ENCODE measurements around the gene MELTF. TPM values are rescaled to one million over a fixed set of nuclear protein-coding genes. Genes with fewer than 3 reads are reported as not detected.
A peak's percentile ranks its signal among the peaks of the same experiment; 100 is the strongest.

MELTF gene
- total and polyA plus RNA-seq, 2 experiments from 2014 or later = 0.86 to 1.1 TPM

DNA sequence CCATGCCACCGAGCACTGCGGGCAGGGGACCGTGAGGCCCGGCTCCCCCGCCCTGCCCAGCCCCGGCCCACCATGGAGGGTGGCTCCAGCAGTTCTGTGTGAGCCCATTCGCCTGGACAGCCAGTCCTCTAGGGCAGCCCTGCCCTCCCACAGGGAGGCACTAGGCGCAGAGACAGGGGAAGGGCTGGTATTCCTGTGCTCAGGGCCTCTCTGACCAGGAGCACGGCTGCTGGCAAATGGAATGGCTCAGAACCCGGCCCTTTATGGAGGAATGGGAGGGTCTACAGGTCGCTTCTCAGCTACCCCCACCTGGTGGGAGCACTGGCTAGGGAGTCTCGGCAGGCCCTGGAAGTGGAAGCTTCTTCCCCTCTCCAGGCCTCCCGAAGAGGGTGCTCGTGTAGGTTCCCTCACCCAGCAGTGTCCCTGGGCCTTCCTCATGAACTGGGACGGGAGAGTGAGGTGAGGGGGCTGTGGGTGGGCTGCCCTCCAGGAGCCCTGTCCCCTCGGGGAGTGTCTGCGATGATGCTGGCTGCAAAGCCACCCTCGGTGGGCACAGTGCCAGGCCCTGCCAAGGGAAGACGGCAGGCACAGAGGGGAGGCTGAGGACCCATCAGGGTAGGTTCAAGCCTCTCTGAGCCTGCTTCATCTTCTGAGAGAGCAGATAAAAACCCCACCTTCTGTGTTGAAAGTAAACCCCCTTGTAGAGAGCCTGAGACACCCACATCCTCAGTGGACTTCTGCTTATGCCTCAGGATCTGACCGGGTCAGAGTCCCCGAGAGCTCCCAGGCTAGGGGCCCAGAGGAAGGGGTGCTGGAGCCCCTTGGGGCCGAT lies 1.5 kb downstream of the MELTF start:
- H3K9me3 ChIP-seq (ENCODE audit: low read depth) = no peaks in the 10 kb centered on the region
- WGBS, 2 experiments (ENCODE audit: low coverage in 1 of 2, low lambda C conversion rate in 2 of 2, missing lambda C conversion rate in 2 of 2) = 78 to 84% methylated on average over 14 to 22 of the region's 22 CpGs
- H3K4me3 ChIP-seq = no peak overlapping the region
- DNase-seq = no peak
- no peaks in the 10 kb centered on the region for H3K79me2 ChIP-seq (ENCODE audit: insufficient read depth)
- H3K4me1 ChIP-seq (ENCODE audit: insufficient read depth) = peaks cover 12% of the 10 kb centered on the region
- no peak for TF ChIP-seq EZH2phosphoT487 (IDR thresholded peaks at IDR 0.05; ENCODE audit: insufficient read depth, low read depth)
- TF ChIP-seq EZH2 (IDR thresholded peaks at IDR 0.05; ENCODE audit: insufficient read depth, poor library complexity, severe bottlenecking) = no peak
- H3K36me3 ChIP-seq (ENCODE audit: low read depth) = no peaks in the 10 kb centered on the region
- no peak overlapping the region for H3K9ac ChIP-seq
- H3K27ac ChIP-seq = no peak overlapping the region
- no peak overlapping the region for H2AFZ ChIP-seq
- peaks cover 21% of the 10 kb centered on the region for H3F3A ChIP-seq (ENCODE audit: insufficient read depth)
- peaks cover 6% of the 10 kb centered on the region; the same call in 1 of the 2 replicates for H3K27me3 ChIP-seq (replicated peaks; ENCODE audit: insufficient read depth)
- no peaks in the 10 kb centered on the region for H3K9me2 ChIP-seq (ENCODE audit: insufficient read depth)
- no peaks in the 10 kb centered on the region for H4K20me1 ChIP-seq (ENCODE audit: insufficient read depth)
- no peak overlapping the region for H3K4me2 ChIP-seq (ENCODE audit: unreplicated experiment)
- in situ Hi-C loops (cut with MboI) = no loop called here

DNA sequence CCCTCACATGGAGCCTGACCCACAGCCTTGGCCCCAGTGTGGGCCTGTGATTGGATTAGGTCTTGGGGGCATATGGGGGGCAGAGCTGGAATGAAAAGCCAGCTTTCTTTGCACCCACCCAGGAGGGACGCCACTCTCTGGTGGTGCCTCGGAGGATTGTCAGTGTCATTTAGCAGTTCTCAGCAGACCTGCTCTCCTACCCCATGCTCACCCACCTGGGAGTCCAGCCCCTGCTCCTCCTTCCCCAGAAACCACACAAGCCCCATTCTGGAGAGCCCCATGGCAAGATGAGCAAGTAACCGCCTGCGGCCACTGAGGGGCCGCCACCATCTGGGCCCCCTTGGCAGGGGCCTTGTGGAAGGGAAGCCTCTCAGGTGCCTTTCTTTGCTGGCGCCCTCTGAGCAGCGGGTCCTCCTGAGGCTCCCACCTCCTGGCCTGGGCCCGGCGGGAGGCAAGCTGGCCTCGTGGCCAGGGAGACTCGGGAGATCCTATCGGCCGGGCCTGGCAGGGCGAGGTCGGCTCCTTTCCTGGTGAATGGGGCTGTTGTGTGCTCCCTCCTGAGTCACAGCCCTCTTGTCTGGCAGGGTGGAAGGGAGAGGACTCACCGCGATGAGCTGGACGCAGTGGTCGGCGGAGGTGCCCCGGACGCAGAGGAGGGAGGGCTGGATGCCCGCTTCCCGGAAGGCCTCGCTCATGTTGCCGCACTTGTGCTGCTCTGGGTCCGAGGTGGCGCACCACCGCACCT lies 2.3 kb downstream of the MELTF start:
- Histone ChIP-seq H3K4me3 (no peak overlapping the region), H2AFZ (no peak overlapping the region), H3K4me2 (ENCODE audit: unreplicated experiment) (no peak overlapping the region), H3K9me3 (ENCODE audit: low read depth) (no peaks in the 10 kb centered on the region), H3K27me3 (replicated peaks; ENCODE audit: insufficient read depth) (peaks cover 10% of the 10 kb centered on the region; the same call in 1 of the 2 replicates), H3F3A (ENCODE audit: insufficient read depth) (peaks cover 18% of the 10 kb centered on the region), H3K36me3 (ENCODE audit: low read depth) (no peaks in the 10 kb centered on the region), H3K9me2 (ENCODE audit: insufficient read depth) (no peaks in the 10 kb centered on the region), H3K27ac (no peak overlapping the region), H3K4me1 (ENCODE audit: insufficient read depth) (peaks cover 12% of the 10 kb centered on the region), H3K79me2 (ENCODE audit: insufficient read depth) (no peaks in the 10 kb centered on the region), H3K9ac (no peak overlapping the region), H4K20me1 (ENCODE audit: insufficient read depth) (no peaks in the 10 kb centered on the region)
- peak; percentile 21 for DNase-seq
- 92 to 93% methylated on average over 15 to 29 of the region's 29 CpGs for WGBS, 2 experiments (ENCODE audit: low coverage in 1 of 2, low lambda C conversion rate in 2 of 2, missing lambda C conversion rate in 2 of 2)
- in situ Hi-C loops (cut with MboI) = no loop called here
- TF ChIP-seq EZH2 (IDR thresholded peaks at IDR 0.05; ENCODE audit: insufficient read depth, poor library complexity, severe bottlenecking) (no peak), EZH2phosphoT487 (IDR thresholded peaks at IDR 0.05; ENCODE audit: insufficient read depth, low read depth) (no peak)

DNA sequence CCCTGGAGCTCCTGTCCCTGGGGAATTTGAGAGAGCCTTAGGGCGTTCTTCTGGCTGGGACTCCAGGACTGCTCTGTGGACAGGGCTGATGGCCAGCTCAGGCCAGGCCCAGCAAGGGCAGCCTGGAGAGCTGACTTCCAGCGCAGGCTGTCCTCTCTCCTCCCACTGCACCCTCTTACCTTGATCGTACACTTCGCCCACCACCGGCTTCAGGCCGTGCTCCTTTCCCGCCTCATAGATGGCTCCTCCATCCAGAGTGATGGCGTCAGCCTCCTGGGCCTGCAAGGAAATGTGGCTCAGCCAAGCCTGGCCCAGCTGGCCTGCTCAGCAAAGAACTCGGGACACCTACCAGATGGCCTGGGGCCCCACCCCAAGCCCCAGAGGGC lies 3.1 kb downstream of the MELTF start:
- Histone ChIP-seq H3K4me2 (ENCODE audit: unreplicated experiment) (no peak overlapping the region), H3F3A (ENCODE audit: insufficient read depth) (peaks cover 10% of the 10 kb centered on the region), H3K27ac (no peak overlapping the region), H3K79me2 (ENCODE audit: insufficient read depth) (no peaks in the 10 kb centered on the region), H2AFZ (no peak overlapping the region), H3K9ac (no peak overlapping the region), H3K9me2 (ENCODE audit: insufficient read depth) (no peaks in the 10 kb centered on the region), H3K36me3 (ENCODE audit: low read depth) (no peaks in the 10 kb centered on the region), H4K20me1 (ENCODE audit: insufficient read depth) (no peaks in the 10 kb centered on the region), H3K27me3 (replicated peaks; ENCODE audit: insufficient read depth) (peaks cover 10% of the 10 kb centered on the region; the same call in 1 of the 2 replicates), H3K4me3 (no peak overlapping the region), H3K9me3 (ENCODE audit: low read depth) (no peaks in the 10 kb centered on the region), H3K4me1 (ENCODE audit: insufficient read depth) (peaks cover 6% of the 10 kb centered on the region; the same call in 1 of the 2 replicates)
- in situ Hi-C loops (cut with MboI) = no loop called here
- WGBS, 2 experiments (ENCODE audit: low coverage in 1 of 2, low lambda C conversion rate in 2 of 2, missing lambda C conversion rate in 2 of 2) = 77 to 84% methylated on average over 9 of the region's 9 CpGs
- TF ChIP-seq EZH2 (IDR thresholded peaks at IDR 0.05; ENCODE audit: insufficient read depth, poor library complexity, severe bottlenecking) (no peak), EZH2phosphoT487 (IDR thresholded peaks at IDR 0.05; ENCODE audit: insufficient read depth, low read depth) (no peak)
- no peak for DNase-seq

DNA sequence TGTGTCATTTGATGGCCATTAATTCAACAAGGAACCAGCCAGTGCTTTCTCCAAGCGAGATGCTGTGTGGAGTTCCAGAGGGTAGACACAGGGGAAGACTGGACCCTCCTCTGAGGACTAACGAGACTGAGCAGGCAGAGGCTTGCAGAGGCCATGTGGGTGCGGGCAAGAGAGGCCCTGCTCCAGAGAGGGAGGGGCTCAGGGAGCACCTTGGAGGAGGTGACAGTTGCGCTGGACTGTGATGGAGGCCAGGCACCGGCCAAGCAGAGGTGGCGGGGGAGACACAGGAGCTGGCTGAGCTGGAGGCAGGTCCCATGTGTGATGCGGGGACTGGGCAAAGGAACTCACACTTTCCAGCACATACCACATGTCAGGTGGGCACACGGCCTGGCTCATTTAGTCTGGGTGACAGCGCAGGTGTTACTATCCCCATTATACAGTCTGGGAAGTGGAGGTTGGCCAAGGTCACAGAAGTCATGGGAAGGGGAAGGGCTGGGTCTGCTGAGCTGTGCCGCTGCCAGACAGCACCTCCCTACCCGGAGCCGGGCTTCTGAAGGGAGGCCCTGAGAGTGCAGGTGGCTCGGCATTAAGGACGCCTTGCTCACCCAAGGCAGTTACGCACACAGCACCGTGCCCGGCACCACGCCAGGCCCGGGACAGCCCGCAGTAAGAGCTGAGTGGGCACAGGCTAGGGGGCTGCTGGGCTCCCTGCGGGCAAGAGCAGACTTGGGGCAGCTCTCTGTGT lies 3.7 kb downstream of the MELTF start:
- Histone ChIP-seq H3K9ac (no peak overlapping the region), H3K79me2 (ENCODE audit: insufficient read depth) (no peaks in the 10 kb centered on the region), H3K27ac (no peak overlapping the region), H4K20me1 (ENCODE audit: insufficient read depth) (no peaks in the 10 kb centered on the region), H2AFZ (no peak overlapping the region), H3K4me1 (ENCODE audit: insufficient read depth) (peaks cover 1% of the 10 kb centered on the region; the same call in 1 of the 2 replicates), H3K36me3 (ENCODE audit: low read depth) (no peaks in the 10 kb centered on the region), H3F3A (ENCODE audit: insufficient read depth) (peaks cover 6% of the 10 kb centered on the region), H3K9me3 (ENCODE audit: low read depth) (no peaks in the 10 kb centered on the region), H3K4me2 (ENCODE audit: unreplicated experiment) (no peak overlapping the region), H3K4me3 (no peak overlapping the region), H3K9me2 (ENCODE audit: insufficient read depth) (no peaks in the 10 kb centered on the region), H3K27me3 (replicated peaks; ENCODE audit: insufficient read depth) (peaks cover 10% of the 10 kb centered on the region; the same call in 1 of the 2 replicates)
- no peak for DNase-seq
- in situ Hi-C loops (cut with MboI) = no loop called here
- 94 to 95% methylated on average over 19 to 20 of the region's 21 CpGs for WGBS, 2 experiments (ENCODE audit: low coverage in 1 of 2, low lambda C conversion rate in 2 of 2, missing lambda C conversion rate in 2 of 2)
- TF ChIP-seq EZH2phosphoT487 (IDR thresholded peaks at IDR 0.05; ENCODE audit: insufficient read depth, low read depth) (no peak), EZH2 (IDR thresholded peaks at IDR 0.05; ENCODE audit: insufficient read depth, poor library complexity, severe bottlenecking) (no peak)

Measured in GM23248 (cell line).